GM06990 (cell line): ENCODE results near the gene AP1M1.

Experiments
- DNase-seq: peaks from one replicate; pipeline ENCODE4 v3.0.0-alpha.2; 2011; ENCODE audit not compliant: insufficient read length; ENCODE audit errors: extremely low read depth
- H3K27me3 ChIP-seq: replicated peaks from 2 replicates; pipeline ENCODE4 v1.6.0; 2011; ENCODE audit warnings: low read length; ENCODE audit not compliant: control insufficient read depth, insufficient read depth
- H3K36me3 ChIP-seq: 2 replicates; pipeline ENCODE4 v1.5.1; 2011; ENCODE audit warnings: low read length; ENCODE audit not compliant: control insufficient read depth, insufficient read depth
- H3K4me3 ChIP-seq: replicated peaks from 2 replicates; pipeline ENCODE4 v1.5.1; 2011; ENCODE audit warnings: low read depth, mild to moderate bottlenecking, control low read depth, low read length
- CTCF ChIP-seq: IDR thresholded peaks from 2 replicates; pipeline ENCODE4 v1.5.1; 2011; ENCODE audit warnings: low read length, control low read depth, mild to moderate bottlenecking, inconsistent platforms; ENCODE audit not compliant: insufficient read depth, poor library complexity, severe bottlenecking

The AP1M1 gene

DNA sequence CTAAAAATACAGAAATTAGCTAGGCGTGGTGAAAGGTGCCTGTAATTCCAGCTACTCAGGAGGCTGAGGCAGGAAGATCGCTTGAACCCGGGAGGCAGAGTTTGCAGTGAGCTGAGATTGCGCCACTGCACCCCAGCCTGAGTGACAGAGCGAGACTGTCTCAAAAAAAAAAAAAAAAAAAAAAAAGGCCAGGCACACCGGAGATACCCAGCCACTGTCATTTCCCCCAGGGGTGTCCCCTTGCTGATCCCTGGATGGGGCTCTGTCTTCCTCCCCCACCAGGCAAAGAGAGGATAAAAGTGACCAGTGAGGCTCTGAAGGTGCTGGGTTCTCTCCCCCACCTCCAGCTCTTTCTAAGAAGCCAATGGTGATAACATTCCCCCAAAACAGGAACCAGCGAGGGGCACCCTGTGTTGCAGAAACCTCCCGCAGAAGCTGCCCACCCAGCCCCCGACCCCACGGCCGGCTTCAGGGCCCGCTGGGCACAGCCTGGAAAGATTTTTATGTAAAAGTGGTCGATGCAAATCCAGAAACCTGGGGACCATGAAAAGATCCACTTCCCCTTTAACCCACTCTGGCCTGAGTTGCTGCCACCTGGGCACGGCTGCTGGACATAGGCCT, 65.5 kb downstream of the AP1M1 start:
- no peaks in the 10 kb centered on the region for H3K36me3 ChIP-seq
- DNase-seq, result no peak
- no peaks in the 10 kb centered on the region; the same call in 1 of the 2 replicates for H3K27me3 ChIP-seq
- no peak overlapping the region for H3K4me3 ChIP-seq
- TF ChIP-seq CTCF, result no peak

DNA sequence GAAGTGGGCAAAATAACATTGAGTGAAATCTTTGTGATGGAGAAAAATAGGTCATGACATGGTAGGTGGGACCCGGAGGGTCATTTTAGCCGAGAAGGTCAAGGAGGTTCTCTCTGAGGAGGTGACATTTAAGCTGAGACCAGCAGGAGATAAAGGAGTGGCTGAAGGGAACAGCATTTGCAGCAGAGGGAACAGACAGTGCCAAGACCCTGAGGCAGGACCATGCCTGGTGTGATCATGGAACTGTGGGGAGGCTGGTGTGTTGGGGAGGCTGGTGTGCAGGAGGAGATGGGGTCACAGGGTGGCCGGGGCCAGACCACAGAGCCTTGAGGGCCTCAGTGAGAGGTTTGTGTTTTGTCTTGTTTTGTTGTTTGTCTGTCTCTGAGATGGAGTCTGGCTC, 67.5 kb downstream of the AP1M1 start:
- H3K27me3 ChIP-seq, result no peaks in the 10 kb centered on the region; the same call in 1 of the 2 replicates
- no peak for DNase-seq
- no peak overlapping the region for H3K4me3 ChIP-seq
- no peaks in the 10 kb centered on the region for H3K36me3 ChIP-seq
- TF ChIP-seq CTCF, result no peak

DNA sequence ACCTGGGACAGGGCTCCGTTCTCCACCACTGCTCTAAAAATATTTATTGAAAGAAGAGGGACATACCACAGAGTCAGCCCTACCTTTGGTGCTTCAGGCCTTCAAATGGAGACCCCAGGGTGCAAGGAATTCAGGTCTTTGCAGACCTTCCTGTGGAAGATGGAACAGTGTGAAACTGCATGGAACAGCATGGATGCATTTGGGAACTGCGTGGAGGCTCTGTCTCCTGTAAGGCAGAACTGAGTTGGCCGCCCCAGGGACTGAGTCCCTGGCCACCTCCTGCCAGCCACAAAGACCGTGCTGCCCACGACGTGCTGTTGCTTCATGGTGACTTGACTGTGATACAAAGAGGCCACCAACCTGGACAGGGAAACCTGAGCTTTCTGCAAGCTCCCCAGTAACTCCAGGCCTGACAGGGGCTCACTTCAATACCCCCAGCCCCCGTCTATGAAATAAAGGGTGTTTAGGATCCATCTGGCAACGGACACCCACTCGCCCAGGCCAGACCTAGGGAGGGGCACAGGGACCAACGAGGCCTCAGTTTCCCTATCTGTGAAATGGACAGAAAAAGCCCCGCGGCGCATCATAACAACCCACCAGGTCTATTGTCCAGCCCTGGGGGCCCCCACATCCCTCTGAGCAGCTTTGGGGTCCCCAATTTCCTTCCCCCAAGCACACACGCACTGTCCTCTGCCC, 68.3 kb downstream of the AP1M1 start:
- Histone ChIP-seq H3K4me3 (no peak overlapping the region), H3K27me3 (no peaks in the 10 kb centered on the region; the same call in 1 of the 2 replicates), H3K36me3 (no peaks in the 10 kb centered on the region)
- TF ChIP-seq CTCF, result no peak
- no peak for DNase-seq

DNA sequence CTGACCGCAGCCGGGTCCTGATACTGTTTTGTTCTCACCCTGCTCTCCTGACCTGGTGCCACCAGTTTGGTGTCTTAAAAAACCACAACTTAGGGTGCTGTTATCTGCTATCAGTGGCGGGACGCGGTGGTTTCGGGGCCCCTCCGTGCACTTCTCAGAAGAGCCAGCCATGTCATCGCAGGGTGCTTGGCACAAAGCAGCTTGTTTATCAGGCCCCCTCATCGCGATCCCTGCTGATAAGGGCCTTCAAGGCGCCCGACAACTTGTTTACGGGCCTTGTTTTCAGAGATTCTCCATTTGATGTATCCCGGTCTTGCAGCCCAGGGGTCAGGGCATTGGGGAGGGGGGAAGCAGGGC, 68.9 kb downstream of the AP1M1 start:
- Histone ChIP-seq H3K4me3 (no peak overlapping the region), H3K36me3 (no peaks in the 10 kb centered on the region), H3K27me3 (no peaks in the 10 kb centered on the region; the same call in 1 of the 2 replicates)
- TF ChIP-seq CTCF, result no peak
- no peak for DNase-seq

GRCh38 chr19:16268676-16269319, 71.1 kb downstream of the AP1M1 start:
- Histone ChIP-seq H3K4me3 (no peak overlapping the region), H3K27me3 (no peaks in the 10 kb centered on the region), H3K36me3 (no peaks in the 10 kb centered on the region)
- DNase-seq, result no peak
- TF ChIP-seq CTCF, result no peak
